ENCODE results near the gene ADAM8.

DNA sequence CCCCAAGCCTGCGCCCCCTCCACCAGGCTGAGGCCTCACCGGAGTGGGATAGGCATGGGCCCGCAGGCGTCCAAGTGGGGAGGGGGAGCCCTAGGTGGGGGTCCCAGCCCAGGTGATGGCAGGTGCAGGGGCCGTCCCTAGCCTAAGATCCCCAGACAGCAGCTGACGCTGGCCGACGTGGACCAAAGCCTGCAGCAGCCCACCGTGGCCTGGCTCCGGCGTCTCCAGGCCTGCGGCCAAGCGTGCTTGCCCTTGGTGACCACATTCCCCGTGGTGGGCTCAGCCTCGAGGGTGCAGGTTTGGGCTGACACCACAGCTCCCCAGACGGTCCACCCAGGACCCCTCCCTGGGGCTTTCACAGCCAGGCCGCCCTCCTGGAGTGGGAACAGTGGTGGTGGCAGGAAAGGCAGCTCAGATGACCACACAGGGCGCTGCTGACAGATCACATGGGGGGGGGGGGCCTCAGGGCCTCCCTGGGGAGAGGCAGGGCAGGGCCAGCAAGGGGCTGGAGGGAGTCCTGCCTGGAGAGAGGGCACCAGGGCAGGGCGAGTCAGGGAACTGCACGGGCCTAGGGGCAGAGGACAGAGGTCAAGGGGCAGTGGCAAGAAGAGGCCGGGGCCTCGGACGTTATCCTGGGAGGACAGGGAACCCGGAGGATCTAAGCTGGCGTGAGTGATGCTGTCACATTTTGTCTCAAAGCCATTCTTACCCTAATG is 767 bp upstream of the ADAM8 start:
- TF ChIP-seq POLR2A (IDR thresholded peaks at IDR 0.05) = no peak
- TF ChIP-seq, protein P1, sequence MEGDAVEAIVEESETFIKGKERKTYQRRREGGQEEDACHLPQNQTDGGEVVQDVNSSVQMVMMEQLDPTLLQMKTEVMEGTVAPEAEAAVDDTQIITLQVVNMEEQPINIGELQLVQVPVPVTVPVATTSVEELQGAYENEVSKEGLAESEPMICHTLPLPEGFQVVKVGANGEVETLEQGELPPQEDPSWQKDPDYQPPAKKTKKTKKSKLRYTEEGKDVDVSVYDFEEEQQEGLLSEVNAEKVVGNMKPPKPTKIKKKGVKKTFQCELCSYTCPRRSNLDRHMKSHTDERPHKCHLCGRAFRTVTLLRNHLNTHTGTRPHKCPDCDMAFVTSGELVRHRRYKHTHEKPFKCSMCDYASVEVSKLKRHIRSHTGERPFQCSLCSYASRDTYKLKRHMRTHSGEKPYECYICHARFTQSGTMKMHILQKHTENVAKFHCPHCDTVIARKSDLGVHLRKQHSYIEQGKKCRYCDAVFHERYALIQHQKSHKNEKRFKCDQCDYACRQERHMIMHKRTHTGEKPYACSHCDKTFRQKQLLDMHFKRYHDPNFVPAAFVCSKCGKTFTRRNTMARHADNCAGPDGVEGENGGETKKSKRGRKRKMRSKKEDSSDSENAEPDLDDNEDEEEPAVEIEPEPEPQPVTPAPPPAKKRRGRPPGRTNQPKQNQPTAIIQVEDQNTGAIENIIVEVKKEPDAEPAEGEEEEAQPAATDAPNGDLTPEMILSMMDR (IDR thresholded peaks at IDR 0.05 in 4 of 5, conservative IDR thresholded peaks at IDR 0.05 in 1 of 5) = no peak
